Myometrial cell (primary cell): ENCODE measurements around the gene DAGLB. TPM values are rescaled to one million over a fixed set of nuclear protein-coding genes. Genes with fewer than 3 reads are reported as not detected.

Source experiments
- total RNA-seq: library from RNA; depleted of rRNA; stranded (reverse); fragments of >200 nt; gene quantifications from 2 replicates; pipeline ENCODE4 v1.2.3, GENCODE V29; 2015

The DAGLB gene
- 13.5 and 23.1 TPM in 2 replicates for total RNA-seq

GRCh38 chr7:6447581-6448199, at the start of gene DAGLB:
TSS of gene DAGLB (minus strand) at chr7:6447954. CDS start at chr7:6447842, 112 bp downstream.

Other genes starting within 250 kb of the DAGLB start
- gene CYTH3, start 175.3 kb downstream of the DAGLB start, total RNA-seq = 27.1 and 34.9 TPM in 2 replicates
- gene FAM220A, start 99.0 kb downstream of the DAGLB start, total RNA-seq = 20.4 and 25.4 TPM in 2 replicates
- 100 and 115 TPM in 2 replicates for gene RAC1, start 73.4 kb downstream of the DAGLB start, total RNA-seq
- 253 and 266 TPM in 2 replicates for gene KDELR2, start 36.2 kb upstream of the DAGLB start, total RNA-seq
- not detected in 2 replicates for gene GRID2IP, start 103.5 kb upstream of the DAGLB start, total RNA-seq
- gene ZDHHC4, start 129.5 kb upstream of the DAGLB start, total RNA-seq = 44.7 and 52.1 TPM in 2 replicates
- gene INTS15, start 142.1 kb upstream of the DAGLB start, total RNA-seq = 12.7 and 17.0 TPM in 2 replicates
- gene ZNF853, start 167.7 kb upstream of the DAGLB start, total RNA-seq = under 0.01 and 0.58 TPM in 2 replicates
- 4.8 and 6.6 TPM in 2 replicates for gene ZNF316, start 189.4 kb upstream of the DAGLB start, total RNA-seq